NCI-H146 (cell line): ENCODE results near the gene DPP6.

Source experiments
- DNase-seq: peaks from one replicate; lab custom pipeline; 2025; lab: John Stamatoyannopoulos, UW

Gene DPP6

DNA sequence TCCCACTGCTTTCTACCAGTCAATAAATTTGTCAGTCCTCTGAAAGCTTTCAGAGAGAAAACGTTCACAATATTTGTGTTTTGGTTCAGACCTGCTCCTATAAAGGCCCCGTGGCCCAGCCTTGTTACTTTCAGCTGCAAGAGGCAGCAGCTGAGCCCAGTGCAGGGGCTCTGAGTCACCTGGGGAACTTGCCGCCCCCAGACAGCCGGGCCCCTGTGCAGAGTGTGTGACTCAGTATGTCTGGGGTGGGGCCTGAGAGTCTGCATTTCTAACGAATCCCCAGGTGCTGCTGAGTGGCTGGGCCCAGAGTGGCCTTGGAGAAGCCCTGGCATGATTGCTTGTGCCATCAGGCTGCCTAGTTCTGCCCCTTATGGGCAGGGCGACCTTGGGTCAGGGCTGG, 647.2 kb downstream of the DPP6 start:
- no peak for DNase-seq

DNA sequence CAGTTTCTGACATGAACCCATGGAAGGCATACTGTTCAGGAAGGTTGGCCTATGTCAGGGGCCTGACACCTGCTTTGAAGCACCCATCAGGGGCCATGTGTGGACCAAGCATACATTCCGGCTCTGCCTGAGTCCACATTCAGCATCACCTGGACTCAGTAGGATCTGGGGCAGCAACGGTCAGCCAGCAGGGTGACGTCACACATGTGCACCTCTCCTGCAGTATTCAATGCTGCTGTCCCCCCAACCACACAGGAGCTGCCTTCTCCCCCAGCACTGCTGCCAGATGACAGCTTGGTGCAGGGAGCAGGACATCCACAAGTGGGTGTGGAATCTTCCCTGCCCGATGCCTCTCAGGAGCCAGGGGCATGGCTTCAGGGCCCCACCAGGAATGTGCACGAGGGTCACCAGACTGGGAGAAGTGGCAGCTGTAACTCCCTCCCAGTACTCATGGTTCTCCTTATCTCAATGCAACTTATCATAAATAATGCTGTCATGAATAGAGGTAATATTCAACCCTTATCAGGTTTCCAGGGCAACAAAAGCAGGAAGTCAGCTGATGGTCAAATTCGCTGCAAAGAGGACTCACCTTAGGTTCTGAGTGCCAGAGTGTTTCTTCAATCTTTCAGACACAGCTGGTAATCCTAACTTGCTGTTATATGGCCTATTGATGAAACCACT, 657.8 kb downstream of the DPP6 start:
- DNase-seq = peak; percentile 57

DNA sequence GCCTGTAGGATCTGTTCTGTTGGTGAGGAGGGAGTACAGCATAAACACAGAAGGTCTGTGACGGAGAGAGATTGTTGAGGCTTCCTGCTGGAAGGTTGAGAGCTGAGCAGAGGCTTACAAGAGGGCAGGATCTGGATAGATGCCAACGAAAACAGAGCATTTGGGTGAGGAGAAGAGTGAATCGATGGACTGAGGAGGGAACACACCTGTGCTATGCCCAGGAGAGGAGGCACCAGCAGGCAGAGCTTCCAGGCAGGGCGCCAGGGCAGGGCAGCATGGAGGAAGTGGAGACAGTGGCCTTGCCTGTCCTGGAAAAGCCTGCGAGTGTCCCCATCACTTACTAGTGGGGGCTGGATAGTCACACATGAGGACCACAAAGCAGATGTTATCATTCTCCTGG, 667.8 kb downstream of the DPP6 start:
- peak; percentile 80 for DNase-seq

DNA sequence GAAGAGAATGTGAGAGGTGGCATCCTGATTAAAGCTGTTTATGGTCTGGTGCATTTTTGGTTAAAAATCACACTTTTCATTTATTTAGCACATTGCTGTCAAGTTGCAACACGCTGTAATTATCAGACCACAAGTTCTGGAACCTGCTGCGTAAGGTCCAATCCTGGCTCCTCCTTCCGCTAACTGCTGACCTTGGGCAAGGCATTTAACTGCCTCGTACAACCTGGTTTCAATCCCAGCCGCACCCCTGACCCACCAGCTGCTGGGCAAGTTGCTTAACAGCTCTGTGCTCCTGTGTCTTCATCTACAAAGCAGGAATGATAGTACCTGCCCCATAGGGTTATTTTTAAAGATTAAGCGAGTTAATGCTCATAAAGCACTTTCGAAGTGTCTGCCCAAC, 668.9 kb downstream of the DPP6 start:
- DNase-seq = no peak

DNA sequence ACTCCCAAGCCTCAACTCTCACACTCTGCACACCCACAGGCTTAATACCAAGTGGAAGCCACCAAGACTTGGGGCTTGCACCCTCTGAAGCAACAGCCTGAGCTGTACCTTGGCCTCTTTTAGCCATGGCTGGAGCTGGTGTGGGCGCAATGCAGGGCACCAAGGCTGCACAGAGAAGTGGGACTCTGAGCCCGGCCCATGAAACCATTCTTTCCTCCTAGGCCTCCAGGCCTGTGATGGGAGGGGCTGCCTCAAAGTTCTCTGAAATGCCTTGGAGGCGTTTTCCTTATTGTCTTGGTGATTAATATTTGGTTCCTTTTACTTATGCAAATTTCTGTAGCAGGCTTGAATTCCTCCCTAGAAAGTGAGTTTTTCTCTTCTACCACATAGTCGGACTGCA, 674.2 kb downstream of the DPP6 start:
- no peak for DNase-seq

DNA sequence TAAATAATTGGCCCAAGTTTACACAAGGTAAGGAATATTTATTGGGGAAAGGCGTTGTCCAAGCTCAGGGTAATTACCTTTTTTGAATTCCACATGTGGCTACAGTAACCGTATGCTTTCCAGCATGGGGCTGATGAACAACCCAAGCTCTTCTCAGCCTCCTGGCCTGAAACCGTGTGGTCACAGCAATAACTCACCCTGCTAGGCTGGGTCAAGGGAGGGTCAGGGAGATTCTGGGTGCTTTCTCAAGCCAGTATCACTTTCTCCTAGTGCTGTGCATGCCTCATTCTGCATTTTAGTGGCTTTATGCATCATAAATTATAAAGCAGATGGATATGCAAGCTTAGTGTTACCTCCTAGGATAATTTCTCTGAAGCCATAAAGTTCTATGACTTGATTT, 676.9 kb downstream of the DPP6 start:
- DNase-seq = peak; percentile 38

DNA sequence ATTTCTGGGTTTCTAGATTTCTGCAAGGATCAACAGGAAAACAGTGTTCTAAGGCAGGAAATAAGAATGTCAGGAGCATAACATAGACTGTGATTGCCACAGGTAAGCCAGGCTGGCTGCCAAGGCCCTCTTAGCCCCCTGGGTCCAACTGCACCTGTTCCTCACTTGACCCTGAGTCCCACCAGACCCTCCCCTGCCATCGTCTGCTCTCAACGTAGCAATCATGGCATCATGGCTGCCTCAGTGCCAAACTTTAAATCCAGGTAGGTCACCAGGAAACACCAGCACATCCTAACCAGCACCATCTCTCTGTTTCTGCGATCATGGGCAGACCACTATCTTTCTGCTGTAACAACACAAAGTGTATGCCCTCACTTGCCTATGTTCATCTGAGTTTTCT, 683.6 kb downstream of the DPP6 start:
- no peak for DNase-seq

DNA sequence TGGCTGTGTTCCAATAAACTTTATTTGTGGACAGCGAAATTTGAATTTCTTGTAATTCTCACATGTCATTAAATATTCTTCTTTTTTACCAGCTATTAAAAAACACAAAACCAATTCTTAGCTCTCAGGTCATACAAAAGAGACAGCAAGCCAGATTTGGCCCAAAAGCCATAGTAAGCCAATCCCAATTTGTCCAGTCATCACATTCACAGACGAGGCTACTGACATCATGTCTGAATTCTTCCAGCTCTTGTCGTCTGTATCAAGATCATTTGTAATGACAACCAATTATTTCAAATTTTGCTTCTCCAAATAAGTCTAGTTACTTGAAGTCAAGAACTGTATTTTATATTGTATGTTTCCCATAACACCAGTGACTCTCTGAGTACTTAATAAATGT, 684.2 kb downstream of the DPP6 start:
- DNase-seq = no peak

DNA sequence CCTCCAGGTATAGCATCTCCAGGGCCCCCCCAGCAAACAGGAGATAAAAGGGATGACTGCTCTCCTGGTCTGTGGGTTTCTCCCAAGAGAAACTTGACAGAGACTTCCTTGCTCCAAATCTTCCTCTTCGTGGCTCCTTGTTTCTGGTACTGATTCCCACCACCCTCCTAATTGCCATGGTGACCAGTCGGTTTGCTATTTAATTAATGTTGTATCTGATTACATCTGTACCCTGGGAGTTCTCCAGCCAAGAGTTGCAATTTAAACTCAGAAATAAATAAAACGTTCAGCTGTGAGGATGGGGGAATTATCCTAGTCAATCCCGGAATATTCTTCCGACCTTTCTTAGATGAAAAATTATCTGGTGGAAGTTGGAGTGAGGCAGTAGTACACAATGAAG, 686.0 kb downstream of the DPP6 start:
- no peak for DNase-seq

DNA sequence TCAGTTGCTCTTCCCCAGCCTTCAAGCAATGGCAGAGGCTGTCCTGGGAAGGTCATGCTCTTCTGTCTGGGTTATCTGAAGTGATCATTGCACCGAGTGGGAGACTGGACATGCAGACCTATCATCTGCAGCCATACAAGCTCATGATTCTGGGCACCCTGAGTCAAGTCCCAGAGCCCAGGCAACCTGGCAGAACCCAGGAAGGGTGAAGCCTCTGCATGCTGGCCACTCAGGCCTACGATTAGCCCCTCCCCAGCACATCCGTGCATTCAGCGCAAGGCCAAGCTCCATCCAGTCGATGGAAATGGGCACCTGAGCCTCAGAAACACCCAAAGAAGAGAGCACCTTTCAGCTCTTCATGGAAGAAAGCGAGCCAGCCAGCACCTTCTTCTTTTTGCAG, 688.9 kb downstream of the DPP6 start:
- no peak for DNase-seq

DNA sequence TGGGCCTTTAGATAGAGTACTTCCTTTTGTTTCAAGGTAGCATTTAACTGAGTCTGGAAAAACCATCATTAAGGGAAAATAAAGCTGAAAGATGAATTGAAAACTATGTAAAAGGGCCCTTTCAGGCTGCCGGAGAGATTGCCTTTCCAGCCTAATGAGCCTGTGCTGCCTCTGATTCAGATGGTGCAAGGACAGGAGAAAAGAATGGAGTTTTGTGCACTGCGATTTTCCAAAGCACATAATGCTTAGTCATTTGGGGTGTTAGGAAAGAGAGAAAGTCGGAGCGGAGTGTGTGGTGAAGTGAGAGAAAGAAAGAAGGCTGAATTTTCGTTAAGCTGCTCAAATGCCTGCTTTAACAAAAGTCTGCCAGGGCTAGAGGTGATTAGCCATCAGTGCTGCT, 691.0 kb downstream of the DPP6 start:
- peak; percentile 36 for DNase-seq

DNA sequence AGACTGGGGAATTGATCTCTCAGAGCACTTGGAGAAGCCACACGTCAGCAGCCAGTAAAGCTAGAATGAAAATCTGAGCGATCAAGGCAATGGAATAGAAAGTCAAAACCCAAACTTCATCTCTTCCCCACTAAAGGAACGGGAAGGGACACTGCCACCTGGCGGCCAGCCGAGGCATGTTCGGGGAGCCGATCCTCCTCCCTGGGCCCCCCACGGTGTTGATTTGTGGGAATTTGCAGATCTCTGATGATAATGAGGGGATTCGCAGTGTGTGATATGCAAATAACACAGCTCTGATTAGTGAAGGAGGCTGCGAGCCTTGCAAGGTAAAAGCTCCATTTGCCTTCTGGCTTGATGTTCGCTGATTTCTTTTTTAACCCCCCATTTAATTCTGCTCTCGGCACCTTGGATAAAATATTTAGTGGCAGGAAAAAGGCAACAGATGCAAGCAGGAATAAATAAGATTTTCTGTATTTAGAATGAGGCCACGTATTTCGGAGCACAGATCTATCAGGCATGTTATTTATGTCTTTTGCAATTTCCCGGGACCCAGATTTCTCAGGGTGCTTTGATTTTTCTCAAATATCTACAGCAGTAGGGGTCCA, 692.2 kb downstream of the DPP6 start:
- peak; percentile 71 for DNase-seq

DNA sequence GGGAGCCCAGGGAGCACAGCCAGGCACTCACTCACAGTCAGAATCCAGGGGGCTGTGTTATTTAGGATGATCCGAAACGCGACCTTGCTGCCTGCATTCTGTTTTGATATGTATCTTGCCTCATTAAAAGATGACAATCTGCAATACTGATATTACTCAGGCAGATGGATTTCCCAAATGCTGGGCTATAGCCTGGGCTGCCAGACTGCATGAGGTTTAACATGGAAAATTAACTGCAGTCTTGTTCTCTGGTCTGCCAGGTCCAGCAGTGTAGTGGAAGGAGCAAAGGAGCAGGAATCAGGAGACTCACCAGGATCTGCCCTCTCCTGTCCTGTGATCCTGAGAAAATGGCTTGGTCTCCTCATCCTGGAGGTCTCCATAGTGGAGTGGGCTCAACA, 692.7 kb downstream of the DPP6 start:
- DNase-seq = no peak

DNA sequence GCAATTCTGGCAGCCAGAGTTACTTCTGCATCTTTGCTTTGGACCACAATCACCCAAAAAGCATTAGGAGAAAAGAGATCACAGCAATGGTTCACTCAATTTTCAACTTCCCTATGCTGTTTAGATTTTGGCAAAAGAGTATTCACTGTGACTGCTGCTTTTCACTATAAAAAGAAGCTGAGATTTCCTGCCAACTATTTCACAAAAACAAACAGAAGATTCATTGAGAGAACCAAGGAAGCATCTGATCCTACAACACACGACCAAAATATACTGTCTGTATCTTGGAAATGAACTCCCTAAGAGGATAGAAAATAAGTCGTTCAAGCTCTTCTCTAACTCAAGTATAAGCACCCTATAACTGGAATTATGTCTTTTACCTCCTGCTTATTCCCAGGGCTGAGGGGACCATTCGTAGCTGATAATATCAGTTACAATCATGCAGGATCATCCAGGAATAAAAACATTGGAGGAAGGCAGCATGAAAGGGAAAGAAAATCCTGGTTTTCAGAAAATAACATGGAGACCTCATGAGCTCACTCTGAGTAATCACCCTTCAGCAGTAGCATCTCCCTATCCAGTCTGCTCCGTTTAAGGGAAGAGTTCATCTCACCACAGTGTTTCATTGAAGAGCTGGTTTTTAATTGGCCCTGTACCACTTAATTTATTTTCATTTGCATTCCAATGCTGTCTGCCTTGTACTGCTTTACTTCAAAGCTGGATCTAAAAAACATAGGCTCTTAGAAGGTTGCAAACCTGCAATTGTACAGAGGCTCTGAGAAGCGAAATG, 694.6 kb downstream of the DPP6 start:
- no peak for DNase-seq

DNA sequence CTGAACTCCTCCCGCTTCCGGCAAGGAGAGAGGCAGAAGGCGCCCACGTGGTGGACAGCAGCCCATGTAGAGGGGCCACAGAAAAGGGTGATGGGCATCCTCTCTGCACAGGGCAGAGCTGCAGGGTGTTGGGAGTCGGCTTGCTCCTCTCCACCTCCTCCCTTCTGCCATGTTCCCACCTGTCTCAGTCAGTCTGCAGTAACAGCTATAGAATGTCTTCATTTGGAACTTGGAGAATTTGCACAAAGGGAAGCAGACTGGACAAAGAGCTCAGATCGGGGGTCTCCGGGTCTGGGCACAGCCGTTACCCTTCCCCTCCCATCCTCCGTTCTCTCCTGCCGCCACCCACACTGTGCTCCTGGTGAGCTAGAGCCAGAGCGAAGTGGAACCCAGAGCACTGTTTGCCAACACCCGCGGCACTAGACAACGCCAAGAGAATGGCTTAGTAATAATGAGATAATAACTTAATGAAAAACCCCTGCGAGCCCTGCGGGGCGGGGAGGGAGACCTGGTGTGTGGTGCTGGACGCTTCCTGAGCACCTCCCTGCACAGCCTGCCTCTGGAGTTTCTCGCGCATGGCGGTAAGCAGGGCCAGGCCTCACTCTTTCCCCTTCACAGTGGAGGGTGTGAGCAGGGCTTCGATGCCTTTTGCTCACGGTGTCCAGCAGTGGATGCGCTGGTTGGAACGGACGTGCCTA, 696.0 kb downstream of the DPP6 start:
- peak; percentile 66 for DNase-seq

DNA sequence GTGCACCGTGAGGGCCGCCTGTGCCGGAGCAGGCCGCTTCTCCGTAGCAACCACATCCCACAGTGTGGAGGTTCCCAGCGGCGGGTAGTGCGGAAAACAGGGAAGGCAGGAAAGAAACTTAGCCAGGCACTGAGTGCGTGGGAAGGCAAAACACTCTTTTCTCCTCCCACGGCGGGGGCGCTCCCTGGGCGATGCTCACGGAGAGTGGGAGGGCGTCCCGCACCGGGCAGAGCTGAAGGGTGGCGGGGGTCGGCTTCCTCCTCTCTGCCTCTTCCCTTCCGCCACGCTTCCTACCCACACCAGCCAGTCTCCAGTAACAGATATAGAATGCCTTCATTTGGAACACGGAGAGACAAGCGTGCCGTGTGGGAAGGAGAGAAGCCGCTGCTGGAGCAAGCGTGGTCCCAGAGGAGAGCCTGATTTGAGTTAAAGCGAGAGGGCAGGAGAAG, 698.2 kb downstream of the DPP6 start:
- no peak for DNase-seq

DNA sequence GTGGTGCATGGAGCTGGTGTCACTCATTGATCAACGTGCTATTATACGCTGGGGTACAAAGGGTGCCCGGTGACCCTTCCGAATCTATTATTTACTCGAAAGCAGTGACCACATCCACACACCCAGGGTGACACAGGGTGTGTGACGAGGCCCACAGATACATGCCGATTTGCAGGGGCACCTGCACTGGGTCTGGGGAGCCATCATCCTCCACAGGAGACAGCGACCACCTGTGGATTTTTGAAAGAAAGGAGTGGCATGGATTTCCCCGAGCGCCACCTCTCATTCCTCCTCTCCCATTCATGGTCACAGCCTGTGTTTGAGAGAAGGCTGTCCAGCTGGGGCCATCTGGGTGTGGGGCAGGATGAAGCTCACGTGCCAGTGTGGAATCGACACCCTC, 701.0 kb downstream of the DPP6 start:
- DNase-seq = peak; percentile 27

DNA sequence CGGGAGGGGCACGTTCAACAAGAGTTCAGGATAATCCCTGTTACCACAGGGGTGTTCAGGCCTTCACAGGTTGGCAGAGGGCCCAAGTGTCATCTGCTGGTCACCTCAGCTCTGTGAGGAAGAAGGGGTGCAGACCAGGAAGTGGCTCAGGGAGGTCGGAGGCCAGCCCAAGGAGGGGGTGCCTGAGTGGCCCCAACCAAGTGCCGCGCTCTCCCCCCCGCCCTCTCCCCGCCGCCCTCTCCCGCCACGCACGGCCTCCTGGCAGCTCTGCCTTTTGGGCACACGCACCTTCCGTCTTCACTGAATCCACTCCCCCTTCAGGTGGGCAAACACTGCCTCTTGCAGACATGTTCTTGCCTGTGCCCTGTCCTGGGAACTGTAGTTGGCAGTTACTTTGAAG, 705.6 kb downstream of the DPP6 start:
- DNase-seq = no peak

DNA sequence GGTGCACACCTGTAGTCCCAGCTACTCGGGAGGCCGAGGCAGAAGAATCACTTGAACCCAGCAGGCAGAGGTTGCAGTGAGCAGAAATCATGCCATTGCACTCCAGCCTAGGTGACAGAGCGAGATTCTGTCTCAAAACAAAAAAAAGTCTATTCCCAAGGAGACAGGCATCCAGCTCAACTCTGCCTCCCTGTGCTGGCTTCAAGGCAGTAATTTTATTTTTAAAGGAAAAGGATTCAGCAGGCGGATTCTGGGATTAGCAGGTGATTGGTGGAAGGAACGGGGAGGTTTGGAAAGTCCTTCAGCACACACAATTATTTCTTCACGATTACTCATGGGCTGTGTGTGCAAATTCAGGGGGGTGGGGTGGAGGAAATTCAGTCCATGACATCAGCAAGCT, 707.8 kb downstream of the DPP6 start:
- DNase-seq = no peak

DNA sequence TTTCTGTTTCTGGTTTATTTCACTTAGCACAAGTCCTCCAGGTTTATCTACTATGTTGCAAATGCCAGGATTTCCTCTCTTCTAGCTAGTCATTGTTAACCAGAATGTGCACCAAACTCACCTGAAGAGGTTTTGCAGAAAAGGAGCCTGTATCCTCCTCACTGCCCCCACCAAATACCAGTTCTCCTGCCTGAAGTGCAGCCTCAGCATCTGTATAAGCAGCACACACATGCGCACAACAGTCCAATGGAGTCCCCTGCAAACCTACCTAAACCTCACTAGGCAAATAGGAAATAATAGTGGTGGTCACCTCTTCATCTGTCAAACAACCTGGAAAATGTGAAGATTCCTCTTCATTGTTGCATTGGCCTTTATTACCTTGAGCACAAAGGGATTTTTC, 712.9 kb downstream of the DPP6 start:
- no peak for DNase-seq

DNA sequence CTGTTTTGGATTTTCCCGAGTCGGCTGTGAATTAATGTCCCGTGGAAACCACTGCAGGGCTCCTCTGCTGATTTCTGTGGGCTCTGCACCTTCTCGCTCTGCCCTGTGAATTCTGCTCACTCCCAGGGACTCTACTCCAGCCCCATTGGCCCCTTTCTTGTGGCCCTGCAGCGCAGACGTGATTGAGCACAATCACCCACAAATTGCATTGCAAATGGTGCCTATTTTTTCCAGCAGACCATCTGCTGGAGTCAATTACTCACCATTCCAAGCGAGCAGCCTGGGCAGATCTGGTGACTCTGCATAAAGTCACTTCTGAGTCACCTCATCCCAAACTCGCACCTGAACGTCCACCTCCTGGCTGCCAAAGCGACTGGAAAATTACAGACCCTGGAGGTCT, 714.9 kb downstream of the DPP6 start:
- DNase-seq = peak; percentile 75

DNA sequence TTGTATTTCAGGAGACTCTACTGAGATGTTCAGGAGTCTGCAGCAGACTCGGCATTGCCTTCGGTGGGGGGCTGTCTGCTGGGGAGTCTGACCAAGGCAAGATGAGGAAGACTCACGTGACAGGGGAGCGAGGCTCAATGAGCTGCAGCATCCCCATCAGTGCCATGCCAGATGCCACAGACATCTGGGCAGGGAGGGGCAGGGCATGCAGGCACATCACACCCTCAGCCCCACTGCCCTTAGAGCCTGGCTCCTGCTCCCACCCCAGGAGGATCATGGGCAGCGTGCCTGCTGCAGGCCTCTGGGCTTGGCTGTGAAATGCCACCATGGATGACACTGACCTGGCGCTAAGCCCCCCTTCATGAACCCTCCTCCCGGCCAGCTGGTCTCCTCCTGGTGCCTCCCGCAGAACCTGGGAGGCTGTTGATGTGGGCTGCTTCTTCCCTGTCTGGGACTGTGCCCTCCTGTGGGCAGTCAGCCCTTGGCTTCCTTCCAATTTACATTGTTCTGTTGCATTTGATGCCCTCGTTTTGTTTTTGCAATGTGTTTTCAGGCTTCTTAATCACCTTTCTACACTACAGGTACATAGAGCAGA, 715.7 kb downstream of the DPP6 start:
- no peak for DNase-seq
